GM10248 (cell line): Measurements from ENCODE around the gene LIPI.
"Not testable (repeated sequence)": the region's sequence is repeated elsewhere in the genome, so short reads cannot be mapped to it uniquely, and the experiment has no call there.

Source experiments
- CTCF ChIA-PET: fragments of 300-600 bp; sonication (Branson Sonifier 250); formaldehyde crosslinking; extraction: SDS; loops from one replicate; lab custom pipeline; 2021; ENCODE audit warnings: antibody characterized with exemption; lab: Yijun Ruan, JAX
- POLR2A ChIA-PET: fragments of 350-650 bp; sonication (Branson Sonifier 250); formaldehyde crosslinking; extraction: SDS; loops from one replicate; lab custom pipeline; 2020; ENCODE audit warnings: antibody characterized with exemption; lab: Yijun Ruan, JAX
- DNase-seq: peaks from one replicate; pipeline ENCODE4 v3.0.0; 2012; ENCODE audit errors: extremely low spot score
- TF ChIP-seq, protein P1 (sequence below): IDR thresholded peaks from 2 replicates; pipeline ENCODE4 v1.5.1; 2012; ENCODE audit warnings: mild to moderate bottlenecking, low read depth; ENCODE audit errors: extremely low read depth, missing control alignments, control extremely low read depth

Gene LIPI

GRCh38 chr21:14114251-14114650 lies 96.5 kb downstream of the LIPI start:
- ChIA-PET CTCF (no interaction called here), POLR2A (no interaction called here)

DNA sequence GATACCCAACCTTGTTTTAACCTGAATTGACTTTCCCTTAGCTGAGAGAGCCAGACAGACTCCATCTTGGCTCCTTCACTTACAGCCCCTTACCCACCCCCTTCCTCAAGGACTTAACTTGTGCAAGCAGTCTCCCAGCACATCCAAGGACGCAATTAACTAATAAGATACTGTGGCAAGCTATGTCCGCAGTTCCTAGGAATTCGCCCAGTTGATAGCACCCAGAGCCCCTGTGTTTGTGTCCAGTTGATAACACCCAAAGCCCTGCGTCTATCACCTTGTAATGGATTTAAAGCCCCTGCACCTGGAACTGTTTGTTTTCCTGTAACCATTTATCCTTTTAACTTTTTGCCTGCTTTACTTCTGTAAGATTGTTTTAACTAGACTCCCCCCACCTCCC lies 106.2 kb downstream of the LIPI start:
- DNase-seq, POLR2A ChIA-PET, CTCF ChIA-PET: not testable (repeated sequence)

More at GRCh38 chr21:14114251-14114650, 96.5 kb downstream of the LIPI start:
- no peak for DNase-seq
- TF ChIP-seq, protein P1, sequence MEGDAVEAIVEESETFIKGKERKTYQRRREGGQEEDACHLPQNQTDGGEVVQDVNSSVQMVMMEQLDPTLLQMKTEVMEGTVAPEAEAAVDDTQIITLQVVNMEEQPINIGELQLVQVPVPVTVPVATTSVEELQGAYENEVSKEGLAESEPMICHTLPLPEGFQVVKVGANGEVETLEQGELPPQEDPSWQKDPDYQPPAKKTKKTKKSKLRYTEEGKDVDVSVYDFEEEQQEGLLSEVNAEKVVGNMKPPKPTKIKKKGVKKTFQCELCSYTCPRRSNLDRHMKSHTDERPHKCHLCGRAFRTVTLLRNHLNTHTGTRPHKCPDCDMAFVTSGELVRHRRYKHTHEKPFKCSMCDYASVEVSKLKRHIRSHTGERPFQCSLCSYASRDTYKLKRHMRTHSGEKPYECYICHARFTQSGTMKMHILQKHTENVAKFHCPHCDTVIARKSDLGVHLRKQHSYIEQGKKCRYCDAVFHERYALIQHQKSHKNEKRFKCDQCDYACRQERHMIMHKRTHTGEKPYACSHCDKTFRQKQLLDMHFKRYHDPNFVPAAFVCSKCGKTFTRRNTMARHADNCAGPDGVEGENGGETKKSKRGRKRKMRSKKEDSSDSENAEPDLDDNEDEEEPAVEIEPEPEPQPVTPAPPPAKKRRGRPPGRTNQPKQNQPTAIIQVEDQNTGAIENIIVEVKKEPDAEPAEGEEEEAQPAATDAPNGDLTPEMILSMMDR: no peak

- ChIA-PET CTCF (interaction anchor here (1.8 to 1.9 kb wide), 2 partner anchors 20 to 24 kb away, joined by 4 to 9 read pairs; no protein-coding TSS in a partner anchor), POLR2A (no interaction called here)
- TF ChIP-seq, protein P1: no peak
- DNase-seq: no peak
Observed at GRCh38 chr21:14099570-14099969, 111.2 kb downstream of the LIPI start.

DNA sequence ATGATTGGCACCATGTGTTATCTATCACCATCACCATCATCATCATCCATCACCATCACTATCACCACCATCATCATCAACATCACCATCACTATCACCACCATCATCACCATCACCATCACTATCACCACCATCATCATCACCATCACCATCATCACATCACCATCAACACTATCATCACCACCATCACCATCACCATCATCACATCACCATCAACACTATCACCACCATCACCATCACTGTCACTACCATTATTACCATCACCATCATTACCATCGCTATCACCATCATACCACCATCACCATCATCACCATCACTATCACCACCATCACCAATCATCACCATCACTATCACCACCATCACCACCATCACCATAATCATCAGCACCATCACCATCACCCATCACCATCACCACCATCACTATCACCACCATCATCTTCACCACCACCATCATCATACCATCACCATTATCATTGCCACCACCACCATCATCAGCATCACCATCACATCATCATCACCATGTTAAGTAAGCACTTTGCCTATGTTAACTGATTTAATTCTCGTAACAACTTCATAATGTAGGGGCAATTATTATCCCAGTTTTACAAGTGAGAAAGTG lies 112.8 kb downstream of the LIPI start:
- CTCF ChIA-PET: no interaction called here
- no peak for DNase-seq
- POLR2A ChIA-PET: no interaction called here
- TF ChIP-seq, protein P1: no peak

GRCh38 chr21:14096577-14096976 lies 114.2 kb downstream of the LIPI start:
- CTCF ChIA-PET: interaction anchor here (5.0 kb wide), 1 partner anchor 23 kb away, joined by 21 read pairs; no protein-coding TSS in a partner anchor
- no peak for DNase-seq
- TF ChIP-seq, protein P1: no peak
- POLR2A ChIA-PET: no interaction called here

DNA sequence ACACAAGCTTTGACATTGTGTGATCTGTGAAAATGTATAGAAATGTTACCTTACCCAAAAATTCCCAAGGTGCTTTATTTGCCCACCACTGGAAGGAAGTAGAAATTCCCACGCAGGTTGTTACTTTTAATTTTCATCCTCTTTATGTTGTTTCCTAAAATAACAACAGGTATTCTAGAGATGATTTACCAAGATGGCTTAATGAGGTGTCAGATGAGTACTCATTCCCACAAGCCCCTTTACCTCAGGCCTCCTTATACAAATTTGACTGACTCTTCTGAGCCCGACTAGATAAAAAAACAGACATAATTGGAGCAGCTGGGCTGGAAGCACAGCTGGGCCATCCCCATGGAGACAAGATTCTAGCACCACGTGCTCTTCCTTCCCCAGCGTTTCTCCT lies 114.6 kb downstream of the LIPI start:
- POLR2A ChIA-PET: no interaction called here
- DNase-seq: no peak
- TF ChIP-seq, protein P1: no peak
- CTCF ChIA-PET: interaction anchor here (5.0 kb wide), 1 partner anchor 24 kb away, joined by 21 read pairs; no protein-coding TSS in a partner anchor

GRCh38 chr21:14095056-14095455 lies 115.7 kb downstream of the LIPI start:
- TF ChIP-seq, protein P1: no peak
- ChIA-PET POLR2A (interaction anchor here (0.6 to 0.7 kb wide), 2 partner anchors 17 to 60 kb away, joined by 3 to 5 read pairs; no protein-coding TSS in a partner anchor), CTCF (interaction anchor here (5.0 kb wide), 1 partner anchor 25 kb away, joined by 21 read pairs; no protein-coding TSS in a partner anchor)
- no peak for DNase-seq
